Measurements from ENCODE around the gene CHEK2.
A peak's percentile ranks its signal among the peaks of the same experiment; 100 is the strongest.

Gene CHEK2

GRCh38 chr22:28741785-28742561 is at the start of gene CHEK2, which contains the start of gene HSCB:
CHEK2 (minus strand) TSS chr22:28741820; CDS start chr22:28734721, 7,099 bp downstream.
HSCB (plus strand) TSS chr22:28742039; CDS start chr22:28742096, 57 bp downstream.
- no peaks in the 10 kb centered on the region for H3K9me3 Mint-ChIP-seq
- ATAC-seq = peak; percentile 97

GRCh38 chr22:28791124-28791523 is 49.5 kb upstream of the CHEK2 start:
- H3K4me3 Mint-ChIP-seq = no peak overlapping the region
- no peak for DNase-seq (ENCODE audit: low spot score in 2 of 2)
- H3K36me3 Mint-ChIP-seq = peaks cover 84% of the 10 kb centered on the region
- H3K4me1 Mint-ChIP-seq = peaks cover 46% of the 10 kb centered on the region
- ATAC-seq = no peak
- no peaks in the 10 kb centered on the region for H3K9me3 Mint-ChIP-seq
- no peak overlapping the region for H3K27ac Mint-ChIP-seq

More at GRCh38 chr22:28741785-28742561, at the start of gene CHEK2, which contains the start of gene HSCB:
- H3K4me1 Mint-ChIP-seq = peaks cover 27% of the 10 kb centered on the region
- peak within 1 kb of the TSS; percentile 79 for H3K4me3 Mint-ChIP-seq
- H3K27ac Mint-ChIP-seq = peak within 1 kb of the TSS; percentile 74
- peak; percentile 83 to 97 for DNase-seq (ENCODE audit: low spot score in 2 of 2)
- peaks cover 41% of the 10 kb centered on the region for H3K36me3 Mint-ChIP-seq

- no peak overlapping the region for H3K4me3 Mint-ChIP-seq
- no peak overlapping the region for H3K27ac Mint-ChIP-seq
- no peaks in the 10 kb centered on the region for H3K9me3 Mint-ChIP-seq
- peaks cover 22% of the 10 kb centered on the region for H3K4me1 Mint-ChIP-seq
- no peak for DNase-seq (ENCODE audit: low spot score in 2 of 2)
- ATAC-seq = no peak
- H3K36me3 Mint-ChIP-seq = peaks cover 84% of the 10 kb centered on the region
Observed at GRCh38 chr22:28788601-28789000, 47.0 kb upstream of the CHEK2 start.

GRCh38 chr22:28783786-28784671 is 42.4 kb upstream of the CHEK2 start:
- Mint-ChIP-seq H3K36me3 (peaks cover 99% of the 10 kb centered on the region), H3K4me1 (no peaks in the 10 kb centered on the region), H3K4me3 (no peak overlapping the region), H3K27ac (no peak overlapping the region), H3K9me3 (no peaks in the 10 kb centered on the region)
- no peak for ATAC-seq
- DNase-seq (ENCODE audit: low spot score in 2 of 2) = no peak

- ATAC-seq (no peak), DNase-seq (ENCODE audit: low spot score in 2 of 2) (no peak)
- peaks cover 99% of the 10 kb centered on the region for H3K36me3 Mint-ChIP-seq
- no peak overlapping the region for H3K4me3 Mint-ChIP-seq
- no peaks in the 10 kb centered on the region for H3K9me3 Mint-ChIP-seq
- peaks cover 17% of the 10 kb centered on the region for H3K4me1 Mint-ChIP-seq
- H3K27ac Mint-ChIP-seq = no peak overlapping the region
Observed at GRCh38 chr22:28780296-28780695, 38.7 kb upstream of the CHEK2 start.

GRCh38 chr22:28779833-28780232 is 38.2 kb upstream of the CHEK2 start:
- H3K36me3 Mint-ChIP-seq = peaks cover 99% of the 10 kb centered on the region
- H3K4me1 Mint-ChIP-seq = peaks cover 21% of the 10 kb centered on the region

GRCh38 chr22:28774378-28774777 is 32.8 kb upstream of the CHEK2 start:
- ATAC-seq (no peak), DNase-seq (ENCODE audit: low spot score in 2 of 2) (no peak)
- Mint-ChIP-seq H3K9me3 (no peaks in the 10 kb centered on the region), H3K4me1 (peaks cover 35% of the 10 kb centered on the region), H3K36me3 (peaks cover 70% of the 10 kb centered on the region), H3K4me3 (peak overlapping the region; percentile 88), H3K27ac (no peak overlapping the region)

More at GRCh38 chr22:28779833-28780232, 38.2 kb upstream of the CHEK2 start:
- no peak for ATAC-seq
- no peaks in the 10 kb centered on the region for H3K9me3 Mint-ChIP-seq
- no peak for DNase-seq (ENCODE audit: low spot score in 2 of 2)
- no peak overlapping the region for H3K27ac Mint-ChIP-seq
- no peak overlapping the region for H3K4me3 Mint-ChIP-seq

- ATAC-seq (peak; percentile 84), DNase-seq (ENCODE audit: low spot score in 2 of 2) (no peak)
- Mint-ChIP-seq H3K27ac (peak overlapping the region; percentile 95), H3K4me1 (peaks cover 35% of the 10 kb centered on the region), H3K36me3 (peaks cover 61% of the 10 kb centered on the region), H3K4me3 (peak overlapping the region; percentile 88), H3K9me3 (no peaks in the 10 kb centered on the region)
Observed at GRCh38 chr22:28773461-28773867, 31.8 kb upstream of the CHEK2 start.

- peak; percentile 92 for ATAC-seq
- Mint-ChIP-seq H3K27ac (peak within 1 kb of the TSS; percentile 95), H3K4me1 (peaks cover 34% of the 10 kb centered on the region), H3K36me3 (peaks cover 55% of the 10 kb centered on the region), H3K9me3 (no peaks in the 10 kb centered on the region), H3K4me3 (peak within 1 kb of the TSS; percentile 88)
- DNase-seq (ENCODE audit: low spot score in 2 of 2) = peak; percentile 78 to 94
Observed at GRCh38 chr22:28772633-28773460, 31.2 kb upstream of the CHEK2 start, which contains the start of gene CCDC117. CCDC117 (plus strand) TSS chr22:28772695; CDS start chr22:28772850, 155 bp downstream.

- DNase-seq (ENCODE audit: low spot score in 2 of 2) = no peak
- no peaks in the 10 kb centered on the region for H3K9me3 Mint-ChIP-seq
- no peak overlapping the region for H3K27ac Mint-ChIP-seq
- ATAC-seq = no peak
- peaks cover 39% of the 10 kb centered on the region for H3K36me3 Mint-ChIP-seq
- H3K4me1 Mint-ChIP-seq = peaks cover 28% of the 10 kb centered on the region
- no peak overlapping the region for H3K4me3 Mint-ChIP-seq
Observed at GRCh38 chr22:28771195-28771791, 29.7 kb upstream of the CHEK2 start.

- DNase-seq (ENCODE audit: low spot score in 2 of 2) (no peak), ATAC-seq (no peak)
- no peak overlapping the region for H3K27ac Mint-ChIP-seq
- peaks cover 22% of the 10 kb centered on the region for H3K36me3 Mint-ChIP-seq
- no peak overlapping the region for H3K4me3 Mint-ChIP-seq
- H3K9me3 Mint-ChIP-seq = no peaks in the 10 kb centered on the region
- peaks cover 11% of the 10 kb centered on the region for H3K4me1 Mint-ChIP-seq
Observed at GRCh38 chr22:28769394-28770085, 27.9 kb upstream of the CHEK2 start.

- DNase-seq (ENCODE audit: low spot score in 2 of 2) (no peak), ATAC-seq (no peak)
- Mint-ChIP-seq H3K9me3 (no peaks in the 10 kb centered on the region), H3K4me1 (peaks cover 7% of the 10 kb centered on the region), H3K36me3 (peaks cover 15% of the 10 kb centered on the region), H3K27ac (no peak overlapping the region), H3K4me3 (no peak overlapping the region)
Observed at GRCh38 chr22:28768701-28769393, 27.2 kb upstream of the CHEK2 start.

- no peak overlapping the region for H3K4me3 Mint-ChIP-seq
Observed at GRCh38 chr22:28766628-28767027, 25.0 kb upstream of the CHEK2 start.

More at GRCh38 chr22:28766628-28767027, 25.0 kb upstream of the CHEK2 start:
- ATAC-seq (no peak), DNase-seq (ENCODE audit: low spot score in 2 of 2) (no peak)
- Mint-ChIP-seq H3K4me1 (no peaks in the 10 kb centered on the region), H3K36me3 (no peaks in the 10 kb centered on the region), H3K9me3 (no peaks in the 10 kb centered on the region), H3K27ac (no peak overlapping the region)

Data from stimulated activated effector memory CD8-positive, alpha-beta T cell treated with anti-CD3 and anti-CD28 coated beads, Interleukin-12 subunit alpha, Interleukin-12 subunit beta, amount 100 ng/mL, for 72 hours (primary cell).